Lung (tissue), 4 donors: ENCODE results near the gene OR4D6. TPM values are rescaled to one million over a fixed set of nuclear protein-coding genes. Genes with fewer than 3 reads are reported as not detected.

Experiments used
- polyA plus RNA-seq, 2 donors: library from polyadenylated mRNA; stranded (reverse); fragments of 200-250 nt; gene quantifications; one replicate each; pipeline ENCODE4 v1.2.1, GENCODE V29; 2013
- total RNA-seq, 2 donors: library from RNA; depleted of rRNA in 1 of 2; stranded (reverse); fragments of >200 nt in 1 of 2; gene quantifications; one replicate each; pipeline ENCODE4 v1.2.1, GENCODE V29; 2014 to 2021
- donor health status: Bipolar disorder and iron deficiency.
- donor health status: healthy.
- donor health status: DM: yes; HTN: yes; CAD: no.

The OR4D6 gene
- total and polyA plus RNA-seq, 4 donors: not detected

Other genes starting within 250 kb of the OR4D6 start
- gene MPEG1, start 244.0 kb upstream of the OR4D6 start, total RNA-seq: 10 to 100 TPM; 28.1 to 45.6 TPM
- gene MPEG1, start 244.0 kb upstream of the OR4D6 start, polyA plus RNA-seq: 10 to 100 TPM in 1 of 2 donors, 1 to 10 TPM in 1; 7.0 to 63.5 TPM
- gene OR5AN1, start 98.1 kb upstream of the OR4D6 start, total RNA-seq: under 1 TPM in 1 of 2 donors, not detected in 1; 0.03 TPM
- gene OR5AN1, start 98.1 kb upstream of the OR4D6 start, polyA plus RNA-seq: not detected
- gene OR5A2, start 30.5 kb upstream of the OR4D6 start, total RNA-seq: not detected
- gene OR5A2, start 30.5 kb upstream of the OR4D6 start, polyA plus RNA-seq: not detected
- gene OR5A1, start 20.5 kb upstream of the OR4D6 start, total RNA-seq: not detected
- not detected for gene OR5A1, start 20.5 kb upstream of the OR4D6 start, polyA plus RNA-seq
- gene OR4D10, start 16.4 kb downstream of the OR4D6 start, total RNA-seq: not detected
- gene OR4D10, start 16.4 kb downstream of the OR4D6 start, polyA plus RNA-seq: not detected
- not detected for gene OR4D11, start 46.6 kb downstream of the OR4D6 start, total RNA-seq
- gene OR4D11, start 46.6 kb downstream of the OR4D6 start, polyA plus RNA-seq: not detected
- not detected for gene OR4D9, start 54.6 kb downstream of the OR4D6 start, total RNA-seq
- gene OR4D9, start 54.6 kb downstream of the OR4D6 start, polyA plus RNA-seq: not detected
- 10 to 100 TPM; 39.1 to 41.9 TPM for gene OSBP, start 158.8 kb downstream of the OR4D6 start, total RNA-seq
- 10 to 100 TPM; 12.0 to 21.2 TPM for gene OSBP, start 158.8 kb downstream of the OR4D6 start, polyA plus RNA-seq
- gene PATL1, start 212.1 kb downstream of the OR4D6 start, total RNA-seq: 10 to 100 TPM; 23.1 to 29.3 TPM
- gene PATL1, start 212.1 kb downstream of the OR4D6 start, polyA plus RNA-seq: 10 to 100 TPM; 12.8 to 28.8 TPM